ENCODE measurements around the gene OSBPL10.

DNA sequence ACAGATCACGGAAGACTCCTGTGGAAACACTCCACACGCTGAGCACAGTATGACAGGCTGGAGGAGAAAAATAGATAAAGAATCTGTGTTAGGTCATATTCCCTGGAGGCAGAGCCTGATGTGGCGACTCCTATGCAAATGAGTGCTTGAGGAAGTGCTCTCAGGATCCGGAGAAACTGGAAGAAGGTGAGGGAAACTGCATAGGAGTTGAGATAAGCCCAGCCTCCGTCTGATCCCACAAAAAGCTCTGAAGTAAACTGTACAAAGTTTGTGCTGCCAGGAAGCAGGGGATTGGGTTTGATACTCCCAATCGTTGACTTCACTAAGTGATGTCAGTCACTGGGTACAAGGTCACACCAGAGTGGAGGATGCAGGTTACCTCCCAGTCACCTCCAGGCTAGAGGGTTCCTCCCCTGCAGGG is 33.4 kb downstream of the OSBPL10 start:
- TF ChIP-seq, protein P1, sequence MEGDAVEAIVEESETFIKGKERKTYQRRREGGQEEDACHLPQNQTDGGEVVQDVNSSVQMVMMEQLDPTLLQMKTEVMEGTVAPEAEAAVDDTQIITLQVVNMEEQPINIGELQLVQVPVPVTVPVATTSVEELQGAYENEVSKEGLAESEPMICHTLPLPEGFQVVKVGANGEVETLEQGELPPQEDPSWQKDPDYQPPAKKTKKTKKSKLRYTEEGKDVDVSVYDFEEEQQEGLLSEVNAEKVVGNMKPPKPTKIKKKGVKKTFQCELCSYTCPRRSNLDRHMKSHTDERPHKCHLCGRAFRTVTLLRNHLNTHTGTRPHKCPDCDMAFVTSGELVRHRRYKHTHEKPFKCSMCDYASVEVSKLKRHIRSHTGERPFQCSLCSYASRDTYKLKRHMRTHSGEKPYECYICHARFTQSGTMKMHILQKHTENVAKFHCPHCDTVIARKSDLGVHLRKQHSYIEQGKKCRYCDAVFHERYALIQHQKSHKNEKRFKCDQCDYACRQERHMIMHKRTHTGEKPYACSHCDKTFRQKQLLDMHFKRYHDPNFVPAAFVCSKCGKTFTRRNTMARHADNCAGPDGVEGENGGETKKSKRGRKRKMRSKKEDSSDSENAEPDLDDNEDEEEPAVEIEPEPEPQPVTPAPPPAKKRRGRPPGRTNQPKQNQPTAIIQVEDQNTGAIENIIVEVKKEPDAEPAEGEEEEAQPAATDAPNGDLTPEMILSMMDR (conservative IDR thresholded peaks at IDR 0.05 in 1 of 2, IDR thresholded peaks at IDR 0.05 in 1 of 2; ENCODE audit: low read depth in 1 of 2, low read length in 2 of 2): no peak
- TF ChIP-seq EZH2 (IDR thresholded peaks at IDR 0.05; ENCODE audit: low read length, missing control alignments): no peak

Data from fibroblast of lung (primary cell).